HepG2 (cell line): ENCODE measurements around the gene L1CAM. TPM values are rescaled to one million over a fixed set of nuclear protein-coding genes. Genes with fewer than 3 reads are reported as not detected.

Experiments
- ATAC-seq: fragments of 200-7000 bp; cut with Tn5 transposase; 3 replicates; pipeline ENCODE4 v1.9.1; 2020; ENCODE audit warnings: mild to moderate bottlenecking, moderate library complexity
- BruUV-seq: library from RNA; stranded (reverse); fragments of 400-500 nt; replicated peaks from 2 replicates; lab custom pipeline; 2021; lab: Mats Ljungman, UMichigan
- CTCF ChIA-PET: fragments of 300-600 bp; formaldehyde crosslinking; extraction: SDS; loops from one replicate; lab custom pipeline; 2021; ENCODE audit warnings: low total read pairs, inconsistent platforms, low intra/inter-chr PET ratio; lab: Yijun Ruan, JAX
- POLR2A ChIA-PET: fragments of 350-600 bp; sonication (Branson Sonifier 250); formaldehyde crosslinking; loops from one replicate; lab custom pipeline; 2020; ENCODE audit warnings: antibody characterized with exemption, inconsistent platforms; lab: Yijun Ruan, JAX
- DNase-seq: peaks from one replicate; pipeline ENCODE4 v3.0.0-alpha.2; 2015; ENCODE audit warnings: low spot score
- FAIRE-seq: peaks from 3 replicates; lab custom pipeline; 2011; peaks lifted over from hg19 to GRCh38; lab: Jason Lieb, UNC
- H2AFZ ChIP-seq: one replicate; pipeline ENCODE4 v1.6.1; 2011; ENCODE audit warnings: low read length, inconsistent platforms
- H3K27ac ChIP-seq: fragments of 300-600 bp; 3 replicates; pipeline ENCODE4 v1.8.0; 2011; ENCODE audit warnings: mixed run types, mild to moderate bottlenecking, mixed read lengths, low read length, inconsistent platforms; ENCODE audit not compliant: insufficient read depth; ENCODE audit errors: extremely low read length
- H3K27me3 ChIP-seq, 2 experiments: fragments of 200-600 bp in 1 of 2; 2 replicates in 1 of 2; 3 replicates in 1 of 2; pipeline versions ENCODE4 v1.6.0 to v1.8.0; 2011; ENCODE audit warnings: low read length in 2 of 2, mild to moderate bottlenecking in 2 of 2, moderate library complexity in 2 of 2, inconsistent platforms in 1 of 2; ENCODE audit not compliant: insufficient read depth in 2 of 2, control insufficient read depth in 1 of 2
- H3K36me3 ChIP-seq, 2 experiments: fragments of 200-600 bp in 1 of 2; replicated peaks in 1 of 2; 2 replicates in 1 of 2; 3 replicates in 1 of 2; pipeline versions ENCODE4 v1.5.1 to v1.8.0; 2011; ENCODE audit warnings: low read length in 2 of 2, inconsistent platforms in 1 of 2; ENCODE audit not compliant: insufficient read depth in 2 of 2, control insufficient read depth in 1 of 2
- H3K4me1 ChIP-seq: 2 replicates; pipeline ENCODE4 v1.5.1; 2012; ENCODE audit warnings: low read length, inconsistent platforms; ENCODE audit not compliant: insufficient read depth
- H3K4me2 ChIP-seq: 2 replicates; pipeline ENCODE4 v1.6.0; 2011; ENCODE audit warnings: low read depth, low read length, inconsistent platforms
- H3K4me3 ChIP-seq, 3 experiments: fragments of 200-600 bp in 1 of 3; sonication (generic), shearing (Covaris generic) in 1 of 3; replicated peaks in 1 of 3; 2 replicates each; pipeline ENCODE4 v1.5.1; 2011 to 2016; ENCODE audit warnings: low read length in 3 of 3, inconsistent platforms in 2 of 3, low read depth in 2 of 3, mild to moderate bottlenecking in 2 of 3, control low read depth in 1 of 3, mixed read lengths in 1 of 3; ENCODE audit not compliant: insufficient read depth in 1 of 3
- H3K79me2 ChIP-seq: one replicate; pipeline ENCODE4 v1.6.1; 2011; ENCODE audit warnings: low read length, inconsistent platforms; ENCODE audit not compliant: insufficient read depth
- H3K9ac ChIP-seq: 2 replicates; pipeline ENCODE4 v1.6.0; 2011; ENCODE audit warnings: mild to moderate bottlenecking, low read depth, low read length, inconsistent platforms; ENCODE audit not compliant: insufficient read depth
- H3K9me3 ChIP-seq: 2 replicates; pipeline ENCODE4 v1.5.1; 2012; ENCODE audit warnings: mild to moderate bottlenecking, low read length
- H4K20me1 ChIP-seq: 2 replicates; pipeline ENCODE4 v1.6.0; 2011; ENCODE audit warnings: inconsistent platforms, mild to moderate bottlenecking, low read length, moderate library complexity; ENCODE audit not compliant: insufficient read depth
- ARNT2 ChIP-seq: sonication (generic); formaldehyde crosslinking; IDR thresholded peaks from 2 replicates; pipeline ENCODE4 v1.8.0; 2022; ENCODE audit warnings: mild to moderate bottlenecking, low read depth, missing genetic modification reagents, moderate library complexity
- E2F5 ChIP-seq: sonication (generic); formaldehyde crosslinking; conservative IDR thresholded peaks from 2 replicates; pipeline ENCODE4 v1.4.0; 2020; ENCODE audit warnings: missing genetic modification reagents
- MTF2 ChIP-seq: sonication (generic); formaldehyde crosslinking; IDR thresholded peaks from 2 replicates; pipeline ENCODE4 v1.5.0; 2020; ENCODE audit warnings: missing genetic modification reagents, borderline replicate concordance
- RFXAP ChIP-seq: sonication (generic); formaldehyde crosslinking; IDR thresholded peaks from 2 replicates; pipeline ENCODE4 v1.4.0; 2020; ENCODE audit warnings: missing genetic modification reagents, borderline replicate concordance
- STAG1 ChIP-seq: sonication (generic); formaldehyde crosslinking; IDR thresholded peaks from 2 replicates; pipeline ENCODE4 v1.4.0; 2020; ENCODE audit warnings: missing genetic modification reagents
- ZBTB4 ChIP-seq: sonication (generic); formaldehyde crosslinking; IDR thresholded peaks from 2 replicates; pipeline ENCODE4 v1.4.0; 2020; ENCODE audit warnings: missing genetic modification reagents, mild to moderate bottlenecking, borderline replicate concordance
- ZUFSP ChIP-seq: sonication (generic); formaldehyde crosslinking; IDR thresholded peaks from 2 replicates; pipeline ENCODE4 v1.9.0; 2021; ENCODE audit warnings: missing genetic modification reagents, mild to moderate bottlenecking, borderline replicate concordance
- WGBS: methylation state at CpG from one replicate; pipeline ENCODE4 v1.1.6; 2017; ENCODE audit warnings: low lambda C conversion rate; 5-methylcytosine and 5-hydroxymethylcytosine counted together
- in situ Hi-C: cut with HindIII; loops from 2 replicates; pipeline ENCODE4 v1.10.0; 2017; ENCODE audit warnings: low pct_unique_long_range_greater_than_20kb; ENCODE audit not compliant: extremely low pct_ligation_motif_present
- intact Hi-C: fragments of 100-400 bp; cut with micrococcal nuclease; formaldehyde crosslinking; loops from one replicate; pipeline ENCODE4 v1.10.0; 2022; ENCODE audit not compliant: unreplicated experiment
- polyA plus RNA-seq, 8 experiments: library from polyadenylated mRNA; depleted of rRNA in 3 of 8; stranded (reverse) in 7 of 8; unstranded in 1 of 8; fragments of >200 nt; fragmentation: Illumina TruSeq in 4 of 8; extraction: Trizol in 4 of 8; gene quantifications; 2 replicates each; pipeline versions ENCODE4 v1.2.1 to v1.2.3, GENCODE V29; 2011 to 2016; ENCODE audit warnings: low read depth in 4 of 8, missing spikeins in 1 of 8, mixed read lengths in 1 of 8; ENCODE audit not compliant: insufficient read depth in 1 of 8
- total RNA-seq, 5 experiments: library from RNA; depleted of rRNA; stranded (reverse); fragments of >200 nt; fragmentation: Illumina TruSeq; extraction: Trizol; gene quantifications; 2 replicates each; pipeline ENCODE4 v1.2.3, GENCODE V29; 2016; ENCODE audit warnings: low read depth in 1 of 5

L1CAM gene
- total and polyA plus RNA-seq, 2 of the 13 experiments (the other 11 are each of a cell fraction or from before 2014, with no cell fraction given): 1.4 to 2.0 TPM

- intact Hi-C loops: no loop called here
- H3K4me1 ChIP-seq: peaks cover 51% of the 10 kb centered on the region
- CTCF ChIA-PET: no interaction called here
- no peaks in the 10 kb centered on the region for H3K79me2 ChIP-seq
- H4K20me1 ChIP-seq: no peaks in the 10 kb centered on the region
- peak overlapping the region; percentile 38 for H3K27ac ChIP-seq
- peak overlapping the region; percentile 39; the same call in 1 of the 2 replicates for H3K9ac ChIP-seq
- DNase-seq (no peak), ATAC-seq (no peak), FAIRE-seq (no peak)
- in situ Hi-C loops: no loop called here
- 0 out of 2 replicates have a peak overlapping the region, but pooled peaks have one; percentile 51 for H3K4me2 ChIP-seq
- WGBS: no CpG with 5 or more reads among the region's 7 CpGs
- H3K9me3 ChIP-seq: no peaks in the 10 kb centered on the region
- H3K4me3 ChIP-seq: no peak overlapping the region
- no peaks in the 10 kb centered on the region for H3K36me3 ChIP-seq
- POLR2A ChIA-PET: no interaction called here
- BruUV-seq: no TSS peak
- no peak for TF ChIP-seq ARNT2 (CRISPR knock-in tag)
- no peak for TF ChIP-seq STAG1 (CRISPR knock-in tag)
- TF ChIP-seq ZBTB4: no peak
- no peak for TF ChIP-seq RFXAP
- no peak for TF ChIP-seq ZUFSP
- TF ChIP-seq E2F5 (CRISPR knock-in tag): no peak
- no peak for TF ChIP-seq MTF2 (CRISPR knock-in tag)
- H2AFZ ChIP-seq: no peak overlapping the region
- peaks cover 0 to 9% of the 10 kb centered on the region in 2 experiments; a peak in 2 of 5 replicates for H3K27me3 ChIP-seq
Measured at GRCh38 chrX:153881281-153881680, 4.7 kb downstream of the L1CAM start.
